HG03097 (cell line): ENCODE measurements around the gene CNST.
A peak's percentile ranks its signal among the peaks of the same experiment; 100 is the strongest.
"Not testable (repeated sequence)": the region's sequence is repeated elsewhere in the genome, so short reads cannot be mapped to it uniquely, and the experiment has no call there.

Source experiments
- ATAC-seq: cut with Tn5 transposase; IDR thresholded peaks from one replicate; pipeline ENCODE4 v1.9.1; 2021; ENCODE audit not compliant: unreplicated experiment, low FRiP score

Gene CNST

GRCh38 chr1:246582301-246583055 is 16.2 kb downstream of the CNST start:
- no peak for ATAC-seq

GRCh38 chr1:246583056-246583440 is 16.8 kb downstream of the CNST start:
- no peak for ATAC-seq

DNA sequence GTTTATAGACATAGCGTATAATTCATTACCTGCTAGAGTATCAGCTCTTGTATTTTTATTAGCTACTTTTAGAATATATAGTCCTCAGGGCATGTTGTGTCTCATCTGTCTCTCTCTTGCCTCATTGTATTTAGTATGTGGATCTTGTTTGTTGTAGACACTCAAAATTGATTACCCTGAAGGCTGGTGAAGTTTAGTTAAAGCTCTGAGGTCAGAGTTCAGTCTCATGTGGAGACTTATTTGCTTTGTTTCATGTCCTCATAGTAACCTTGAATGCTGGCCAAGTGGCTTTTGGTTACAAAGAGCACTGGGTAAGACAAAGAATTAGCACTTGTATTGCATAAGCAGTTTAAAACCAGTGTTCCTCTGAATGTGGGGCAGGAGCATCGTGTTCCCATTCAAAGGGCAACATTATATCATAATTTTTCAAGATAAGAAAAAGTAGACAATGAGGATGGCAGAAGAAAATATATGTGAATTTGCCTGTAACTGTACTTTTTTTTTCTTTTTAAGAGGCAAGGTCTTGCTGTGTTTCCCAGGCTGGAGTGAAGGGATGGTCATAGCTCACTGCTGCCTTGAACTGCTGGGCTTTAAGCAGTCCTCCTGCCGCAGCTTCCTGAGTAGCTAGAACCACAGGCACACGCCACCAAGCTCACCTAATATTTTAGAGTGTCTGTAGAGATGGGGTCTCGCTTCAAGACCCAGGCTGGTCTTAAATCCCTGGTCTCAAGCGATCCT is 17.4 kb downstream of the CNST start:
- no peak for ATAC-seq

GRCh38 chr1:246587032-246587431 is 20.8 kb downstream of the CNST start:
- no peak for ATAC-seq

DNA sequence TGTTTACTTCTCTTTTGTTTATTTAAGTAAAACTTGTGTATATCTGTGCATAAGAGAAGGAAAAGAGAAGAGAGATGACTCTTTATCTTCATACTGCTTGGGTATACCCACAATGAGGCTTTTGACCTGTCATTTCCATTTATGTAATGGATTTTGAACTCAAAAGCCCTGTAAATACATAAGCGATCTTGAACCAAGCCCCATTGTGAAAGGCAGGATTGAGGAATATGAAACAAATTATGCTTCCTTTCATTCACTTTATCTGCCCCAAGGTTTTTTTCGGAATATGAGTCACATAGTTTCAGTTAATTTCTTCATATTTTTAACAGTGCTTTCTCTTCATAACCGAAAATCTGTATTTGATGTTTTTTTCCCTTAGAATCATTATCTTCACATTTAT is 21.4 kb downstream of the CNST start:
- ATAC-seq = no peak

- no peak for ATAC-seq
These were observed 22.0 kb downstream of the CNST start for GRCh38 chr1:246588159-246588721.

- not testable (repeated sequence) for ATAC-seq
These were observed 23.7 kb downstream of the CNST start for GRCh38 chr1:246589919-246590318.

DNA sequence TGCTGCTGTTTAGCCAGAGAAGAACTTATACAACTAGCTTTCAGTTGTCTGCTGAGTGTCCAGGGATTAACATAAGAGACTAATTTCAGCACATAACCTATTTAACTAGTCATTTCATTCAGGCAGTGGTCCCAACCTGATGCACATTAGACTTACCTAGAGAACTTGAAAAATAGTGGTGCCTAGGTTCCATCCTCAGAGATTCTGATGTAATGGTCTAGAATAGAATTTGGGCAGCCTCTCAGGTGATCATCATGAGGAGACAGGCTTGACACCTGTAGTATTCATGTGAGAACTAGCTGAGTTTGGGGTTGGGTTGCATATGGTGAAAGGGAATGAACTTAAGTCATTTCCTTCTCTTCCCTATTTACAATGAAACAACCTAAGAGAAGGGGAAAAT is 24.8 kb downstream of the CNST start:
- peak; percentile 25 for ATAC-seq

GRCh38 chr1:246591504-246591903 is 25.2 kb downstream of the CNST start:
- ATAC-seq = peak; percentile 79

DNA sequence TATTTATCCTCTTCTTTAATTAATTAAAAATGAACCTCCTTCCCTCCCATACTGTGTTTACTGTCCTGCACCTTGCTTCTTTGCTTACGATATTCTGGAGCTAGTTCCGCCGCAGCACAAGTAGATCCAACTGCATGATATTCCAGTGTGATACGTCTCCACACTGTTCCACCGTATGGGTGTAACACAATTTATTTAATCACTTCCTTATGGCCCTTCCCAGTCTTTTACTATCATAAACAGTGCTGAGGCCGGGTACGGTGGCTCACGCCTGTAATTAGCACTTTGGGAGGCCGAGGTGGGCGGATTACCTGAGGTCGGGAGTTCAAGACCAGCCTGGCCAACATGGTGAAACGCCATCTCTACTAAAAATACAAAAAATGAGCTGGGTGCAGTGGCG is 25.7 kb downstream of the CNST start:
- ATAC-seq = no peak

- no peak for ATAC-seq
These were observed 26.4 kb downstream of the CNST start for GRCh38 chr1:246592695-246593094.

- ATAC-seq = no peak
These were observed 28.9 kb downstream of the CNST start for GRCh38 chr1:246595146-246595545.

- ATAC-seq = no peak
These were observed 31.1 kb downstream of the CNST start for GRCh38 chr1:246597340-246597739.

DNA sequence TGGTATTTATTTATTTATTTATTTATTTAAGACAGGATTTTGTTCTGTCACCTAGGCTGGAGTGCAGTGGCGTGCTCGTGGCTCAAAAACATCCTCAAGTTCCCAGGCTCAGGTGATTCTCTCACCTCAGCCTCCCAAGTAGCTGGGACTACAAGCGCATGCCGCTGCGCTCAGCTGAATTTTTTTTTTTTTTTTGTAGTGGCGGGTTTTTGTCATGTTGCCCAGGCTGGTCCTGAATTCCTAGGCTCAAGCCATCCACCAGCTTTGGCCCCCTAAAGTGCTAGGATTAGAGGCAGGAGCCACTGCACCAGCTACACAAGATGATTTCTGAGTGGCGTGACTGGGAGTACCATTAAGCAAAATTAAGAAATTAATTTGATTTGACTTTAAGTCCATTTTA is 31.7 kb downstream of the CNST start:
- ATAC-seq = no peak

- ATAC-seq = no peak
These were observed 33.1 kb downstream of the CNST start for GRCh38 chr1:246599315-246599714.

DNA sequence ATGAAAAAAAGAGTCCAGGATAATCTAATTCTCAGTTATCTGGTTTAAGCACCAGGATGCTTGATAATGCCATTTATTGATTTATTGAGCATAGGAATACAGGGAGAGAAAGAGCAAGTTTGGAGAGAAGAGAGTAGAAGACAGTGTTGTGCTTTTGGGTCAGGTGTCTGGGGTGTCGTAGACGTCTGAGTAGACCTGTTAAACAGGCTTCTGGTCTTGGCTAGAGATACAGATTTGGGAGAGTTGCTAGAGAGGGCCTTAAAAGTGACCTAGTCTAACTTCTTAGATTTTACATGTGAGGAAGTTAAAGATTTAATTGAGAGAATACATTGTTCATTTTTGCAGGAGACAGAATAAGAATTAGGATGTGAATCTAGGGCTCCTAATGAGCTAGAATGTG is 34.3 kb downstream of the CNST start:
- no peak for ATAC-seq

DNA sequence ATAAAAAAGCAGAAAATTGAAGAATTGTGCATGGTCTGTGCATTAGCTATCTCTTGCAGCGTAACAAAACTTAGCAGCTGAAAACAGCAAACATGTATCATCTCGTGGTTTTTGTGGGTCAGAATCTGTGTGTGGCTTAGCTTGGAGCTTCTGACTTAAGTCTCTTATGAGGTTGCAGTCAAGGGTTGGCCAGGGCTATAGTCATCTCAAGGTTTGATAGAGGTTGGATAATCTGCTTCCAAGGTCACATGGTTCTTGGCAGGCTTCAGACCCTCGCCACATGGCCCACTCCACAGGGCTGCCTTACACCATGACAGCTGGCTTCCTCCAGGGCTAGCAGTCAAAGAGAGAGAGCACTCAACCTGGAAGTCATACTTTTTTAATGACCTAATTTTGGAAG is 35.9 kb downstream of the CNST start:
- ATAC-seq = no peak

- not testable (repeated sequence) for ATAC-seq
These were observed 39.0 kb downstream of the CNST start for GRCh38 chr1:246605231-246605630.

DNA sequence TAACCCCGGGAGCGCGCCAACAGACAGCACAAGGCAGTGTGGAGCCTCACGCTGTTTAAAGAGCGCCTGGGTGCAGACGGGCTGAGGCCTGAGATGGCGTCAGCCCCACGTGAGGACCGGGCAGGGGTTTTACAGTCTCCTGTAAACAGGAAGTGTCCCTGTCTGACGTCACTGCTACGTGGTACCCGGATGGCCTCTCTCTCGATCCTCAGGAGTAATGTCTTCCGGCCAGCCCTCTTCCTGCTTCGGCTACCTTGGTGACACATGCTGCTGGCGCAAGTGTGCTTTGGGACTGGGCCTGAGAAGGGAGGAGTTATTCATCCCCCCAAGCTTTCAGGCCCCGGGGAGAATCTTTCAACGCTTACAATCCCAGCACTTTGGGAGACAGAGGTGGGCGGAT is 41.2 kb downstream of the CNST start:
- ATAC-seq = no peak

GRCh38 chr1:246608616-246609376 is 42.5 kb downstream of the CNST start:
- ATAC-seq = no peak

- ATAC-seq = no peak
These were observed 43.4 kb downstream of the CNST start for GRCh38 chr1:246609632-246610031.
